Hepatocyte (in vitro differentiated cells): ENCODE results near the gene SSBP2.

Experiments
- EZH2 ChIP-seq: fragments of 200-600 bp; sonication (generic); IDR thresholded peaks from 2 replicates; pipeline ENCODE4 v1.6.1; 2016; ENCODE audit warnings: antibody characterized with exemption, mild to moderate bottlenecking, borderline replicate concordance
- TF ChIP-seq, protein P1 (sequence below): fragments of 200-600 bp; sonication (generic); IDR thresholded peaks from 2 replicates; pipeline ENCODE4 v1.5.1; 2016; ENCODE audit warnings: antibody characterized with exemption, mild to moderate bottlenecking; ENCODE audit not compliant: poor library complexity

DNA sequence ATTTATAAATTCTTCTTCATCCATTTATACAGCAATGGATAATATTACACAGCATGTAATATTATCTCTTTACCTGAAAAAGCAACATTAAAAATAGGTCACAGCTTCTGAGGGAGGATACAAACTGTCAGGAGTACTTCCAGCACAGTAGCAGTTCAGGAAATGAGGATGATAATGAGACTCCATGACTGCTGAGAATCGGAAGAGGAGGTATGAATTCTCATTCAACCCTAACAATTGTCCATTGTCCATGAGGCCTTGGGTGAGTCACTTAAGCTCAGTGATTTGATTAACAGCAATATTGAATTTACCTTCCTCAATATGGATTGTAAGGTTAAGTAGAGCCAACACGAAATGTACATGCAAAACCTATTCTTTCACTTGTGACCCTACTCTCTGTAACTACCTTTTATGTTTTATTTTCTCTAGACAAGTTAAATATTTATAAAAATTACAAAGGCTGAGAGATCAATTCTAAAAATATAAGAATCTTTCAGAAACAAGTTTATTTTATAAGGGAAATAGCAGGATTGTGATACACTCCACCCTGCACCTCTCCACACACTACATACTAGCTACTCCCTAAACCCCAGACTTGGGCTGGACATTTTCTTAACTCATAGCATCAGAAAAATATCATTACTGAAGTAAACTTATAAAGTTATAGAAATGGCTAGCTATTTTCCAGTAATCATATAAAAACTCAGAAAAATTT lies 197.9 kb downstream of the SSBP2 start:
- TF ChIP-seq, protein P1, sequence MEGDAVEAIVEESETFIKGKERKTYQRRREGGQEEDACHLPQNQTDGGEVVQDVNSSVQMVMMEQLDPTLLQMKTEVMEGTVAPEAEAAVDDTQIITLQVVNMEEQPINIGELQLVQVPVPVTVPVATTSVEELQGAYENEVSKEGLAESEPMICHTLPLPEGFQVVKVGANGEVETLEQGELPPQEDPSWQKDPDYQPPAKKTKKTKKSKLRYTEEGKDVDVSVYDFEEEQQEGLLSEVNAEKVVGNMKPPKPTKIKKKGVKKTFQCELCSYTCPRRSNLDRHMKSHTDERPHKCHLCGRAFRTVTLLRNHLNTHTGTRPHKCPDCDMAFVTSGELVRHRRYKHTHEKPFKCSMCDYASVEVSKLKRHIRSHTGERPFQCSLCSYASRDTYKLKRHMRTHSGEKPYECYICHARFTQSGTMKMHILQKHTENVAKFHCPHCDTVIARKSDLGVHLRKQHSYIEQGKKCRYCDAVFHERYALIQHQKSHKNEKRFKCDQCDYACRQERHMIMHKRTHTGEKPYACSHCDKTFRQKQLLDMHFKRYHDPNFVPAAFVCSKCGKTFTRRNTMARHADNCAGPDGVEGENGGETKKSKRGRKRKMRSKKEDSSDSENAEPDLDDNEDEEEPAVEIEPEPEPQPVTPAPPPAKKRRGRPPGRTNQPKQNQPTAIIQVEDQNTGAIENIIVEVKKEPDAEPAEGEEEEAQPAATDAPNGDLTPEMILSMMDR, result no peak
- TF ChIP-seq EZH2, result no peak
